ENCODE data around the gene BBS7.

DNA sequence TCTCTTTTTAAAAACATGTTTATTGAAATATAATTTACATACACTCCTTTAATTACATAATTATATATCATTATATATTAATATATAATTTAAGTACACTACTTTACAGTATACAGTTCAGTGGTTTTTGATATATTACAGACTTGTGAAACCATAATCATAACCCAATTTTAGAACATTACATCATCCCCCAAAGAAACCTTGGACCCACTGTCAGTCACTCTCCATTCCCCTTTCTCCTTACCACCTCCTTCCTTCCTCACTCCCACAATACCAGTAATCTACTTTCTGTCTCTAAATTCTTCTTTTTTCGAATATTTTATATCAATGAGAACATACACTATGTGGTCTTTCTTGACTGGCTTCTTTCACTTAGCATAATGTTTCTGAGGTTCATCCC is 87.1 kb downstream of the BBS7 start:
- TF ChIP-seq POLR2A (IDR thresholded peaks at IDR 0.05; ENCODE audit: low read depth, low read length) (no peak), POLR2AphosphoS5 (IDR thresholded peaks at IDR 0.05; ENCODE audit: low read depth, low read length) (no peak)
